Activated CD4-positive, alpha-beta T cell treated with anti-CD3 and anti-CD28 coated beads for 36 hours (primary cell): ENCODE data around the gene GRK2. TPM values are rescaled to one million over a fixed set of nuclear protein-coding genes. Genes with fewer than 3 reads are reported as not detected.

Source experiments
- ATAC-seq: fragments of 200-7000 bp; cut with Tn5 transposase; one replicate; pipeline ENCODE4 v1.10.0; 2021; ENCODE audit warnings: mild to moderate bottlenecking, moderate library complexity
- CTCF ChIA-PET: fragments of 350-600 bp; sonication (Branson Sonifier 250); formaldehyde crosslinking; loops from one replicate; lab custom pipeline; 2021; ENCODE audit warnings: antibody characterized with exemption; lab: Charles Lee
- POLR2A ChIA-PET: fragments of 350-600 bp; sonication (Branson Sonifier 250); formaldehyde crosslinking; loops from one replicate; lab custom pipeline; 2021; ENCODE audit warnings: antibody characterized with exemption, inconsistent platforms; lab: Charles Lee
- DNase-seq: peaks from one replicate; pipeline ENCODE4 v3.0.0-alpha.2; 2020
- H3K27ac Mint-ChIP-seq: one replicate; pipeline ENCODE4 v1.8.0; 2021; ENCODE audit warnings: mixed read lengths
- H3K27me3 Mint-ChIP-seq: one replicate; pipeline ENCODE4 v1.8.0; 2021; ENCODE audit warnings: mixed read lengths
- H3K36me3 Mint-ChIP-seq: one replicate; pipeline ENCODE4 v1.8.0; 2021; ENCODE audit warnings: low read depth, mixed read lengths
- H3K4me1 Mint-ChIP-seq: one replicate; pipeline ENCODE4 v1.8.0; 2021; ENCODE audit warnings: mixed read lengths
- H3K4me3 Mint-ChIP-seq: one replicate; pipeline ENCODE4 v1.8.0; 2021; ENCODE audit warnings: mild to moderate bottlenecking, moderate library complexity, mixed read lengths
- H3K9me3 Mint-ChIP-seq: one replicate; pipeline ENCODE4 v1.8.0; 2021; ENCODE audit warnings: low read depth, mixed read lengths
- intact Hi-C, 2 experiments: fragments of 100-400 bp; cut with DNase I in 1 of 2; cut with micrococcal nuclease in 1 of 2; formaldehyde crosslinking; loops; one replicate each; pipeline versions ENCODE4 v1.14.2 to v1.15.1; 2022 to 2024; cut with DNase I, micrococcal nuclease
- total RNA-seq, 2 experiments: library from RNA; stranded (reverse); gene quantifications; one replicate each; pipeline ENCODE4 v1.2.3, GENCODE V29; 2021

GRK2 gene
- total RNA-seq, 2 experiments from 2014 or later, result 202 to 241 TPM

DNA sequence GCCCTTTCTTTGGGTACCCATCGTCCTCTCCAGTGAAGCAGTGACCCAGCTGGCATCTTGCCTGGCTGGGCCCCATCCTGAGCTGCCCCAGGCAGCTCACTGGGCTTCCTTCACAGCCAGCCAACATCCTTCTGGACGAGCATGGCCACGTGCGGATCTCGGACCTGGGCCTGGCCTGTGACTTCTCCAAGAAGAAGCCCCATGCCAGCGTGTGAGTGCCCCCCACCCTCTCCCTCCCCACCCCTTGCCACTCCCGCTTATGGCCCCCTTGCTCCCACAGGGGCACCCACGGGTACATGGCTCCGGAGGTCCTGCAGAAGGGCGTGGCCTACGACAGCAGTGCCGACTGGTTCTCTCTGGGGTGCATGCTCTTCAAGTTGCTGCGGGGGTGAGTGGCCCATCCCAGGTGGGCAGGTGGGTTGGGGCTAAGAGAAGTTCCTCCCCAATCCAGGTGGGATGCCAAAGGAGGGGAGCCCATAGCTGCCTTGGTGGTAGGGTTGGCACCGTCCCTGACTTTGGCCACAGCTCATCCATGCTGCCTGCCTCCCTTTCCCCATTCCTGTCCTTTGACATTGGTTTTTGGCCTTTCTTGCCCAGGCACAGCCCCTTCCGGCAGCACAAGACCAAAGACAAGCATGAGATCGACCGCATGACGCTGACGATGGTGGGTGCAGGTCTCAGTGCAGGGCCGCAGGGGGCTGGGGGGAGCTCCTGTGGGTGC, 16.0 kb downstream of the GRK2 start:
- H3K4me3 Mint-ChIP-seq, result no peak overlapping the region
- ChIA-PET POLR2A (no interaction called here), CTCF (interaction anchor here (0.6 to 1.5 kb wide), 2 partner anchors 11 to 35 kb away, joined by 3 to 4 read pairs; no protein-coding TSS in a partner anchor)
- H3K4me1 Mint-ChIP-seq, result peaks cover 45% of the 10 kb centered on the region
- H3K36me3 Mint-ChIP-seq, result peaks cover 56% of the 10 kb centered on the region
- intact Hi-C loops, result no loop called here
- no peaks in the 10 kb centered on the region for H3K27me3 Mint-ChIP-seq
- no peaks in the 10 kb centered on the region for H3K9me3 Mint-ChIP-seq
- H3K27ac Mint-ChIP-seq, result peak overlapping the region; percentile 55
- DNase-seq, result peak; percentile 4
- no peak for ATAC-seq

- no peak overlapping the region for H3K27ac Mint-ChIP-seq
- POLR2A ChIA-PET, result interaction anchor here (0.8 kb wide), 1 partner anchor 12 kb away, joined by 7 read pairs; no protein-coding TSS in a partner anchor
- intact Hi-C loops, result no loop called here
- CTCF ChIA-PET, result interaction anchor here (0.6 to 1.5 kb wide), 4 partner anchors 11 to 202 kb away, joined by 3 to 4 read pairs (median 4); no protein-coding TSS in a partner anchor
- no peaks in the 10 kb centered on the region for H3K27me3 Mint-ChIP-seq
- peaks cover 46% of the 10 kb centered on the region for H3K4me1 Mint-ChIP-seq
- peak; percentile 3 for DNase-seq
- ATAC-seq, result no peak
- H3K36me3 Mint-ChIP-seq, result peaks cover 57% of the 10 kb centered on the region
- no peaks in the 10 kb centered on the region for H3K9me3 Mint-ChIP-seq
- H3K4me3 Mint-ChIP-seq, result no peak overlapping the region
These were observed 16.7 kb downstream of the GRK2 start for GRCh38 chr11:67282876-67283371.

GRCh38 chr11:67283481-67283963, 17.2 kb downstream of the GRK2 start:
- Mint-ChIP-seq H3K4me1 (peaks cover 44% of the 10 kb centered on the region), H3K27me3 (no peaks in the 10 kb centered on the region), H3K36me3 (peaks cover 52% of the 10 kb centered on the region), H3K4me3 (no peak overlapping the region), H3K9me3 (no peaks in the 10 kb centered on the region), H3K27ac (no peak overlapping the region)
- CTCF ChIA-PET, result interaction anchor here (0.6 to 1.5 kb wide), 4 partner anchors 12 to 203 kb away, joined by 3 to 4 read pairs (median 4); no protein-coding TSS in a partner anchor
- intact Hi-C loops, result no loop called here
- DNase-seq (no peak), ATAC-seq (no peak)
- POLR2A ChIA-PET, result interaction anchor here (0.8 kb wide), 1 partner anchor 13 kb away, joined by 7 read pairs; no protein-coding TSS in a partner anchor

DNA sequence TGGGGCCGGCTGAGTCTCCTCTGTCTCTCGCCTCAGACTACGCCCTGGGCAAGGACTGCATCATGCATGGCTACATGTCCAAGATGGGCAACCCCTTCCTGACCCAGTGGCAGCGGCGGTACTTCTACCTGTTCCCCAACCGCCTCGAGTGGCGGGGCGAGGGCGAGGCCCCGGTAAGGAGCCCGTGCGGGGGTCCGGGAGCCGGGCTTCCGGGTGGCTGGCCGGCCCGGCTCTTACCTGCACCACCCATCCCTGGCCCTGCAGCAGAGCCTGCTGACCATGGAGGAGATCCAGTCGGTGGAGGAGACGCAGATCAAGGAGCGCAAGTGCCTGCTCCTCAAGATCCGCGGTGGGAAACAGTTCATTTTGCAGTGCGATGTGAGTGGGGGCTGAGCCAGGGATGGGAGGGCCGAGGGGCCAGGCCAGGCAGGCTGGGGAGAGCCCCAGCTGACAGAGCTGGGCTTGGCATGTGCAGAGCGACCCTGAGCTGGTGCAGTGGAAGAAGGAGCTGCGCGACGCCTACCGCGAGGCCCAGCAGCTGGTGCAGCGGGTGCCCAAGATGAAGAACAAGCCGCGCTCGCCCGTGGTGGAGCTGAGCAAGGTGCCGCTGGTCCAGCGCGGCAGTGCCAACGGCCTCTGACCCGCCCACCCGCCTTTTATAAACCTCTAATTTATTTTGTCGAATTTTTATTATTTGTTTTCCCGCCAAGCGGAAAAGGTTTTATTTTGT, 18.7 kb downstream of the GRK2 start:
- intact Hi-C loops, result loop anchor here in 1 of 2 experiments (5.0 kb wide), 2 partner anchors 202 to 297 kb away; partner anchors contain the start of gene GSTP1
- no peak overlapping the region for H3K27ac Mint-ChIP-seq
- CTCF ChIA-PET, result interaction anchor here (1.0 kb wide), 2 partner anchors 13 to 30 kb away, joined by 3 to 4 read pairs; no protein-coding TSS in a partner anchor
- no peak for ATAC-seq
- no peak for DNase-seq
- H3K4me3 Mint-ChIP-seq, result no peak overlapping the region
- no peaks in the 10 kb centered on the region for H3K9me3 Mint-ChIP-seq
- H3K4me1 Mint-ChIP-seq, result peaks cover 36% of the 10 kb centered on the region
- H3K27me3 Mint-ChIP-seq, result no peaks in the 10 kb centered on the region
- POLR2A ChIA-PET, result interaction anchor here (0.7 kb wide), 1 partner anchor 13 kb away, joined by 3 read pairs; no protein-coding TSS in a partner anchor
- H3K36me3 Mint-ChIP-seq, result peaks cover 47% of the 10 kb centered on the region

DNA sequence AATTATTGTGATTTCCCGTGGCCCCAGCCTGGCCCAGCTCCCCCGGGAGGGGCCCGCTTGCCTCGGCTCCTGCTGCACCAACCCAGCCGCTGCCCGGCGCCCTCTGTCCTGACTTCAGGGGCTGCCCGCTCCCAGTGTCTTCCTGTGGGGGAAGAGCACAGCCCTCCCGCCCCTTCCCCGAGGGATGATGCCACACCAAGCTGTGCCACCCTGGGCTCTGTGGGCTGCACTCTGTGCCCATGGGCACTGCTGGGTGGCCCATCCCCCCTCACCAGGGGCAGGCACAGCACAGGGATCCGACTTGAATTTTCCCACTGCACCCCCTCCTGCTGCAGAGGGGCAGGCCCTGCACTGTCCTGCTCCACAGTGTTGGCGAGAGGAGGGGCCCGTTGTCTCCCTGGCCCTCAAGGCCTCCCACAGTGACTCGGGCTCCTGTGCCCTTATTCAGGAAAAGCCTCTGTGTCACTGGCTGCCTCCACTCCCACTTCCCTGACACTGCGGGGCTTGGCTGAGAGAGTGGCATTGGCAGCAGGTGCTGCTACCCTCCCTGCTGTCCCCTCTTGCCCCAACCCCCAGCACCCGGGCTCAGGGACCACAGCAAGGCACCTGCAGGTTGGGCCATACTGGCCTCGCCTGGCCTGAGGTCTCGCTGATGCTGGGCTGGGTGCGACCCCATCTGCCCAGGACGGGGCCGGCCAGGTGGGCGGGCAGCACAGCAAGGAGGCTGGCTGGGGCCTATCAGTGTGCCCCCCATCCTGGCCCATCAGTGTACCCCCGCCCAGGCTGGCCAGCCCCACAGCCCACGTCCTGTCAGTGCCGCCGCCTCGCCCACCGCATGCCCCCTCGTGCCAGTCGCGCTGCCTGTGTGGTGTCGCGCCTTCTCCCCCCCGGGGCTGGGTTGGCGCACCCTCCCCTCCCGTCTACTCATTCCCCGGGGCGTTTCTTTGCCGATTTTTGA, 19.5 kb downstream of the GRK2 start:
- DNase-seq (peak; percentile 43), ATAC-seq (no peak)
- intact Hi-C loops, result loop anchor here in 1 of 2 experiments (5.0 kb wide), 2 partner anchors 201 to 296 kb away; partner anchors contain the start of gene GSTP1
- Mint-ChIP-seq H3K27me3 (no peaks in the 10 kb centered on the region), H3K36me3 (peaks cover 48% of the 10 kb centered on the region), H3K9me3 (no peaks in the 10 kb centered on the region), H3K27ac (peak overlapping the region; percentile 97), H3K4me1 (peaks cover 41% of the 10 kb centered on the region), H3K4me3 (no peak overlapping the region)
- ChIA-PET CTCF (interaction anchor here (1.0 kb wide), 2 partner anchors 14 to 30 kb away, joined by 3 to 4 read pairs; no protein-coding TSS in a partner anchor), POLR2A (no interaction called here)

DNA sequence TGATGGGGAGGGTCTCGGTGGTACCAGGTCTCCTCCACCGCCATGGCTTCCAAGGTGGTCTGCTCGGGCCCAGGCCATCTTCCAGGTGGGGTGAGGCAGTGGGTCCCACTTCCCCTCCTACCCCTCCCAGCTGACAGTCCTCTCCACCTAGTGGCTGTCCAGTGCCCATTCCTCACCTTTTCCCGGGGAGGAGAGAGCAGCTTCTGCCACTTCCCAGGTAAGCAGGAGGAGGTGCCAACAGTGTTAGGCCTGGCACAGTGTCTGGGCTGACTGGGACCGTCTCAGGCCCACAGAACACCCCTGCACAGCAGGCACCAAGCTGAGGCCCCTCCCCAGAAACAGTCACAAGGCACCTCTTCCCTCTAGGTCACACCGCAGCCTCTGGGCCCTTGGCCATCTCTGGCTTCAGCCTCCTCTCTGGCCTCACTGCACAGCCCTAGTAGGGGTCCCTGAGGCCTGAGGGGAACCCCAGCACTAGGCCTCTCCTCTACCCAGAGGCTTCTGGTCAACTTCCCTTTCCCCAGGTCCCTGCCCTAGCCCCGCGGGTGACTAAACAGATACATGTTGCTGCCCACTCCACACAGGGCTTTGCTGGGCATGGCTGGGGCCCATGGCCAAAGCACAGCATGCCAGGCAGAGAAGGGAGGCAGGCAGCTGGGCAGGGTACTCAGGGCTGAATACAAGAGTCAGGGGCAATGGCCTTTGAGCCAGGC, 20.5 kb downstream of the GRK2 start:
- peak; percentile 45 for DNase-seq
- POLR2A ChIA-PET, result no interaction called here
- no peaks in the 10 kb centered on the region for H3K27me3 Mint-ChIP-seq
- intact Hi-C loops, result loop anchor here in 1 of 2 experiments (5.0 kb wide), 2 partner anchors 201 to 296 kb away; partner anchors contain the start of gene GSTP1
- no peaks in the 10 kb centered on the region for H3K9me3 Mint-ChIP-seq
- no peak for ATAC-seq
- peaks cover 45% of the 10 kb centered on the region for H3K4me1 Mint-ChIP-seq
- peak overlapping the region; percentile 64 for H3K4me3 Mint-ChIP-seq
- H3K27ac Mint-ChIP-seq, result peak overlapping the region; percentile 97
- CTCF ChIA-PET, result interaction anchor here (0.9 to 1.4 kb wide), 2 partner anchors 23 to 65 kb away, joined by 3 read pairs; no protein-coding TSS in a partner anchor
- peaks cover 51% of the 10 kb centered on the region for H3K36me3 Mint-ChIP-seq

GRCh38 chr11:67287355-67288197, 21.3 kb downstream of the GRK2 start:
- H3K4me3 Mint-ChIP-seq, result peak overlapping the region; percentile 64
- DNase-seq (peak; percentile 59), ATAC-seq (peak; percentile 35)
- H3K27me3 Mint-ChIP-seq, result no peaks in the 10 kb centered on the region
- intact Hi-C loops, result loop anchor here (1.0 to 5.0 kb wide), 14 partner anchors 10 to 671 kb away; partner anchors contain the start of genes CDK2AP2 (in 1 of the 2), GSTP1 (in 1 of the 2), LRFN4 (in 1 of the 2) and RBM14 (in 1 of the 2)
- POLR2A ChIA-PET, result interaction anchor here (0.5 to 2.2 kb wide), 6 partner anchors 11 to 127 kb away, joined by 3 to 16 read pairs (median 9); partner anchors contain the start of gene SSH3
- H3K4me1 Mint-ChIP-seq, result peaks cover 49% of the 10 kb centered on the region
- H3K27ac Mint-ChIP-seq, result peak overlapping the region; percentile 97
- CTCF ChIA-PET, result interaction anchor here (0.6 to 1.9 kb wide), 13 partner anchors 8 to 149 kb away, joined by 3 to 10 read pairs (median 4); no protein-coding TSS in a partner anchor
- H3K36me3 Mint-ChIP-seq, result peaks cover 50% of the 10 kb centered on the region
- H3K9me3 Mint-ChIP-seq, result no peaks in the 10 kb centered on the region

DNA sequence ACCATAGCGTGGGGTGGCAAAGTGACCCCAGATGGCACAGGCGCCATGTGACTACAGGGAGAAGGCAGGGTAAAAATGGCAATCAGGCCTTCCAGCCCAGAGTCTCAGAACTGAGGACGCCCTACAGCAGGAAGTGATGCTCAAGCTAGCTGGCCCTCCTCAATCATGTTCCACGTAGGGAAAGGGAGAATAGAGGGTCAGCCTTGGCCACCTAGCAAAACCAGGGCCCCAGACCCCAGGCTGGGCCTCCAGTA, 21.9 kb downstream of the GRK2 start:
- H3K36me3 Mint-ChIP-seq, result peaks cover 51% of the 10 kb centered on the region
- no peaks in the 10 kb centered on the region for H3K27me3 Mint-ChIP-seq
- DNase-seq (no peak), ATAC-seq (peak; percentile 25)
- H3K27ac Mint-ChIP-seq, result peak overlapping the region; percentile 97
- POLR2A ChIA-PET, result interaction anchor here (0.6 to 2.2 kb wide), 6 partner anchors 11 to 1788 kb away, joined by 3 to 16 read pairs (median 9); partner anchors contain the start of gene SSH3
- intact Hi-C loops, result loop anchor here (1.0 to 5.0 kb wide), 14 partner anchors 11 to 671 kb away; partner anchors contain the start of genes CDK2AP2 (in 1 of the 2), GSTP1 (in 1 of the 2), LRFN4 (in 1 of the 2) and RBM14 (in 1 of the 2)
- no peaks in the 10 kb centered on the region for H3K9me3 Mint-ChIP-seq
- H3K4me1 Mint-ChIP-seq, result peaks cover 54% of the 10 kb centered on the region
- CTCF ChIA-PET, result interaction anchor here (0.6 to 1.9 kb wide), 13 partner anchors 10 to 183 kb away, joined by 3 to 10 read pairs (median 4); no protein-coding TSS in a partner anchor
- H3K4me3 Mint-ChIP-seq, result peak overlapping the region; percentile 64
